ENCODE data around the gene RPS6KA1.

The RPS6KA1 gene

GRCh38 chr1:26524181-26524580 is 5.4 kb upstream of the RPS6KA1 start:
- TF ChIP-seq REST (IDR thresholded peaks at IDR 0.05; ENCODE audit: insufficient replicate concordance, low read depth) (no peak), GABPA (IDR thresholded peaks at IDR 0.05; ENCODE audit: low read depth) (no peak), POLR2AphosphoS5 (IDR thresholded peaks at IDR 0.05; ENCODE audit: low read depth) (no peak), SPI1 (IDR thresholded peaks at IDR 0.05; ENCODE audit: borderline replicate concordance, low read depth) (no peak)
- TF ChIP-seq, protein P1, sequence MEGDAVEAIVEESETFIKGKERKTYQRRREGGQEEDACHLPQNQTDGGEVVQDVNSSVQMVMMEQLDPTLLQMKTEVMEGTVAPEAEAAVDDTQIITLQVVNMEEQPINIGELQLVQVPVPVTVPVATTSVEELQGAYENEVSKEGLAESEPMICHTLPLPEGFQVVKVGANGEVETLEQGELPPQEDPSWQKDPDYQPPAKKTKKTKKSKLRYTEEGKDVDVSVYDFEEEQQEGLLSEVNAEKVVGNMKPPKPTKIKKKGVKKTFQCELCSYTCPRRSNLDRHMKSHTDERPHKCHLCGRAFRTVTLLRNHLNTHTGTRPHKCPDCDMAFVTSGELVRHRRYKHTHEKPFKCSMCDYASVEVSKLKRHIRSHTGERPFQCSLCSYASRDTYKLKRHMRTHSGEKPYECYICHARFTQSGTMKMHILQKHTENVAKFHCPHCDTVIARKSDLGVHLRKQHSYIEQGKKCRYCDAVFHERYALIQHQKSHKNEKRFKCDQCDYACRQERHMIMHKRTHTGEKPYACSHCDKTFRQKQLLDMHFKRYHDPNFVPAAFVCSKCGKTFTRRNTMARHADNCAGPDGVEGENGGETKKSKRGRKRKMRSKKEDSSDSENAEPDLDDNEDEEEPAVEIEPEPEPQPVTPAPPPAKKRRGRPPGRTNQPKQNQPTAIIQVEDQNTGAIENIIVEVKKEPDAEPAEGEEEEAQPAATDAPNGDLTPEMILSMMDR (IDR thresholded peaks at IDR 0.05; ENCODE audit: insufficient read depth, low read length) = no peak
- no peaks in the 10 kb centered on the region for H3K27me3 ChIP-seq (ENCODE audit: insufficient read depth, poor library complexity, severe bottlenecking)
- no peak overlapping the region for H3K4me3 ChIP-seq (replicated peaks; ENCODE audit: insufficient read depth, low read length)
- no peak for DNase-seq (ENCODE audit: low read depth in 1 of 2, low spot score in 1 of 2)
- no peak overlapping the region for H3K27ac ChIP-seq (replicated peaks)

- H3K27ac ChIP-seq (replicated peaks) = no peak overlapping the region
- no peak for DNase-seq (ENCODE audit: low read depth in 1 of 2, low spot score in 1 of 2)
- TF ChIP-seq REST (IDR thresholded peaks at IDR 0.05; ENCODE audit: insufficient replicate concordance, low read depth) (no peak), SPI1 (IDR thresholded peaks at IDR 0.05; ENCODE audit: borderline replicate concordance, low read depth) (no peak), GABPA (IDR thresholded peaks at IDR 0.05; ENCODE audit: low read depth) (no peak), POLR2AphosphoS5 (IDR thresholded peaks at IDR 0.05; ENCODE audit: low read depth) (no peak)
- TF ChIP-seq, protein P1 (IDR thresholded peaks at IDR 0.05; ENCODE audit: insufficient read depth, low read length) = no peak
- H3K4me3 ChIP-seq (replicated peaks; ENCODE audit: insufficient read depth, low read length) = no peak overlapping the region
- H3K27me3 ChIP-seq (ENCODE audit: insufficient read depth, poor library complexity, severe bottlenecking) = no peaks in the 10 kb centered on the region
These were observed 3.3 kb upstream of the RPS6KA1 start for GRCh38 chr1:26526287-26526686.

DNA sequence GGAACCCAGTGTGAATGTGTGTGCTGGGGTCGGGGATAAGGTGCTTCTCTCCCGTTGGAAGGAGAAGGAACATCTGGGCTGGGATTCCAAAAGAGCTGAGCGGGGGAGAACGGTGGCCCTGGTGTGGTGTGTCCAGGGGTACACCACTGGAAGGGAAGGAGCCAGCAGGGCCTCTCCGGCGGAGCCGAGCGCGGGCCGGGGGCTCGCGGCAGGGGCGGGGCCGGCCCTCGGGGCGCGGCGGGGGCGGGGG is 231 bp upstream of the RPS6KA1 start:
- Histone ChIP-seq H3K4me3 (replicated peaks; ENCODE audit: insufficient read depth, low read length) (peak overlapping the region; percentile 93), H3K27ac (replicated peaks) (no peak overlapping the region), H3K27me3 (ENCODE audit: insufficient read depth, poor library complexity, severe bottlenecking) (no peaks in the 10 kb centered on the region)
- DNase-seq (ENCODE audit: low read depth in 1 of 2, low spot score in 1 of 2) = no peak
- TF ChIP-seq POLR2AphosphoS5 (IDR thresholded peaks at IDR 0.05; ENCODE audit: low read depth) = no peak
- TF ChIP-seq, protein P1 (IDR thresholded peaks at IDR 0.05; ENCODE audit: insufficient read depth, low read length) = no peak
- TF ChIP-seq SPI1 (IDR thresholded peaks at IDR 0.05; ENCODE audit: borderline replicate concordance, low read depth) = no peak
- no peak for TF ChIP-seq GABPA (IDR thresholded peaks at IDR 0.05; ENCODE audit: low read depth)
- no peak for TF ChIP-seq REST (IDR thresholded peaks at IDR 0.05; ENCODE audit: insufficient replicate concordance, low read depth)

All from HL-60 (cell line).